Hematopoietic multipotent progenitor cell (in vitro differentiated cells): Measurements from ENCODE around the gene ORM1. TPM values are rescaled to one million over a fixed set of nuclear protein-coding genes. Genes with fewer than 3 reads are reported as not detected.

Experiments
- DNase-seq, 3 donors: peaks; one replicate each; pipeline ENCODE4 v3.0.0-alpha.2; 2011 to 2015; ENCODE audit warnings: low read depth in 2 of 3, low spot score in 2 of 3
- total RNA-seq: library from RNA; depleted of rRNA; stranded (reverse); fragments of >200 nt; gene quantifications from one replicate; pipeline ENCODE4 v1.2.3, GENCODE V29; 2012

The ORM1 gene
- total RNA-seq, 1 donor, result 0.27 TPM

- no peak for DNase-seq
Observed at GRCh38 chr9:114375386-114376175, 52.7 kb downstream of the ORM1 start.

Other genes with a start within 250 kb of the ORM1 start
- gene AMBP, start 244.8 kb upstream of the ORM1 start, total RNA-seq, result not detected
- gene KIF12, start 223.8 kb upstream of the ORM1 start, total RNA-seq, result under 0.01 TPM
- gene COL27A1, start 167.6 kb upstream of the ORM1 start, total RNA-seq, result 0.27 TPM
- gene ORM2, start 6.8 kb downstream of the ORM1 start, total RNA-seq, result not detected
- 96.9 TPM for gene AKNA, start 64.9 kb downstream of the ORM1 start, total RNA-seq
- gene WHRN, start 182.4 kb downstream of the ORM1 start, total RNA-seq, result 5.4 TPM